ENCODE measurements around the gene SPRY1. TPM values are rescaled to one million over a fixed set of nuclear protein-coding genes. Genes with fewer than 3 reads are reported as not detected.

The SPRY1 gene
- total RNA-seq, 1 donor = 7.3 TPM

DNA sequence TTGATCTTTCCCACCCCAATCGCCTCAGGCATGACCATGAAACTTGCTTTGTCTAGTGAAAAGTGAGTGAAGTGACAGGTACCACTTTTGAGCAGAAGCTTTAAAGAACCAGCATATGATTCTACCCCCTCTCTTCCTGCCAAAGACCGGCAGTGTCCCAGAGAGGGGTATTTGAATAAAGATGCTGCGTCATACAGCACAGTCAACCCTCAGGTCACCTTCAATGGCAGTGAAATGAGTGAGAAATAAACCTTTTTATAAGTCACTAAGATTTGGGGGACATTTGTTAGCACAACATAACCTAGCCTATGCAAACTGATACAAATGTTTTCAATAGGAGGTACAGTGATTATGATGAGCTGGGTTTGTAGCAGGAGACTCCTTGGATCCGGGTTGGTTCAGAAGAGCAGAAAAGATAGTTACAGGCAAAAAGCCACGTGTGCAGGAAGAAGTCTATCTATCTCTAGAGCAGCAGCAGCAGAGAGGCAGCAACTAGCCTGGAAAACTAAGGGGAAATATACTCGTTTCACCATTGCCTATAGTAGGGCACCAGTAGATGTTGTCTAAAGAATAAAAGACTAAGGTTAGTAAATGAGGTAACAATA is 30.3 kb upstream of the SPRY1 start:
- TF ChIP-seq CTCF (IDR thresholded peaks at IDR 0.05; ENCODE audit: insufficient read depth, low read depth, low read length) = no peak
- no peak overlapping the region for H3K4me3 ChIP-seq (ENCODE audit: low read depth, low read length)
- no peak for DNase-seq (ENCODE audit: low read depth)

DNA sequence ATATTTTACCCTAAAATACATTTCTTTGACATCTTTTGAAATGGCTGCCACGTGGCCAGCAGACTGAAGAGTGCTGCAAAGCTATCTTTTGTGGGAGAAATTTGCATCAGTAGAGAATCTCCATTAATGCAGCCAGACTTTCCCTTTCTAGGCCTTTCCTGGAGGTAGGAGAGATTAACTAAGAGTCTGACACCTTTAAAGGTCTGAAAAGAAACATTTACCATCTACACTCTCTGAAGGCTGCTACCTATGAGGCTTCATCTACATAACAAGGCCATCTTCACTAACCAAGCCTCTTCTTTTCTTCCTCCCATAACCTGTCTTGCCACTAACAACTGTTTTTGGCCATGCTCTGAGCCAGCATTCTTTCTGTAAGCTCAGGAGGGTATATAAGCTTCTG is 17.8 kb upstream of the SPRY1 start:
- no peak for DNase-seq (ENCODE audit: low read depth)
- TF ChIP-seq CTCF (IDR thresholded peaks at IDR 0.05; ENCODE audit: insufficient read depth, low read depth, low read length) = no peak
- H3K4me3 ChIP-seq (ENCODE audit: low read depth, low read length) = no peak overlapping the region

GRCh38 chr4:123379392-123379791 is 17.2 kb upstream of the SPRY1 start:
- no peak for TF ChIP-seq CTCF (IDR thresholded peaks at IDR 0.05; ENCODE audit: insufficient read depth, low read depth, low read length)
- H3K4me3 ChIP-seq (ENCODE audit: low read depth, low read length) = no peak overlapping the region
- DNase-seq (ENCODE audit: low read depth) = no peak

GRCh38 chr4:123380728-123381716 is 15.6 kb upstream of the SPRY1 start:
- H3K4me3 ChIP-seq (ENCODE audit: low read depth, low read length) = no peak overlapping the region
- no peak for TF ChIP-seq CTCF (IDR thresholded peaks at IDR 0.05; ENCODE audit: insufficient read depth, low read depth, low read length)
- no peak for DNase-seq (ENCODE audit: low read depth)

GRCh38 chr4:123381996-123382395 is 14.6 kb upstream of the SPRY1 start:
- no peak for TF ChIP-seq CTCF (IDR thresholded peaks at IDR 0.05; ENCODE audit: insufficient read depth, low read depth, low read length)
- DNase-seq (ENCODE audit: low read depth) = no peak
- H3K4me3 ChIP-seq (ENCODE audit: low read depth, low read length) = no peak overlapping the region

DNA sequence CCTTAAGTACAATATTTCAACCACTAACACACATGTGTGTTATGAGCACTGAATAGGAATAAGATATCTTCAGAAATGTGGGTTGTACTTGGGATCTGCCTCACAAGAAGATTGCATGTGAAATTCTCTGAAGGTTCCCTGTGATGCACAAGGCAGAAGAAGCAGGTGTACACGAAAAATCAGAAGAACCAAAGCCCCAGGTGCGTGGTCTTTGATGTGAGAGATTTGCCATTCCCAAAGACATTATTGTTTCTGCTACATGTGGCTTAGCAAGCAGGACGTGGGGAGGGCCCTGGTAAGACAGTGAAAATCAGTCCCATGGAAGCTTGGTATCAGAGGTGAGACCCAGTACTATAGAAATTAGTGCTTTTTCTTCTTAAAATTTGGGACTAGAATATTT is 13.0 kb upstream of the SPRY1 start:
- no peak for TF ChIP-seq CTCF (IDR thresholded peaks at IDR 0.05; ENCODE audit: insufficient read depth, low read depth, low read length)
- no peak overlapping the region for H3K4me3 ChIP-seq (ENCODE audit: low read depth, low read length)
- no peak for DNase-seq (ENCODE audit: low read depth)
